Skeletal muscle satellite cell (primary cell): Measurements from ENCODE around the gene CDH5.

Experiments
- H3K27me3 ChIP-seq: 2 replicates; pipeline ENCODE4 v1.7.0; 2013; ENCODE audit warnings: low read length; ENCODE audit not compliant: control insufficient read depth, insufficient read depth
- H3K36me3 ChIP-seq: 2 replicates; pipeline ENCODE4 v1.7.0; 2013; ENCODE audit warnings: mild to moderate bottlenecking, control low read depth, low read length; ENCODE audit not compliant: insufficient read depth
- H3K4me1 ChIP-seq: 2 replicates; pipeline ENCODE4 v1.7.0; 2013; ENCODE audit warnings: low read length; ENCODE audit not compliant: control insufficient read depth, insufficient read depth
- H3K4me2 ChIP-seq: 2 replicates; pipeline ENCODE4 v1.7.0; 2013; ENCODE audit warnings: mild to moderate bottlenecking, low read length
- H3K4me3 ChIP-seq: 2 replicates; pipeline ENCODE4 v1.7.0; 2013; ENCODE audit warnings: low read length
- H3K9ac ChIP-seq: 2 replicates; pipeline ENCODE4 v1.7.0; 2013; ENCODE audit warnings: mild to moderate bottlenecking, low read depth, low read length, moderate library complexity
- H3K9me3 ChIP-seq: replicated peaks from 2 replicates; pipeline ENCODE4 v1.7.0; 2013; ENCODE audit warnings: mild to moderate bottlenecking, control low read depth, low read length

The CDH5 gene

DNA sequence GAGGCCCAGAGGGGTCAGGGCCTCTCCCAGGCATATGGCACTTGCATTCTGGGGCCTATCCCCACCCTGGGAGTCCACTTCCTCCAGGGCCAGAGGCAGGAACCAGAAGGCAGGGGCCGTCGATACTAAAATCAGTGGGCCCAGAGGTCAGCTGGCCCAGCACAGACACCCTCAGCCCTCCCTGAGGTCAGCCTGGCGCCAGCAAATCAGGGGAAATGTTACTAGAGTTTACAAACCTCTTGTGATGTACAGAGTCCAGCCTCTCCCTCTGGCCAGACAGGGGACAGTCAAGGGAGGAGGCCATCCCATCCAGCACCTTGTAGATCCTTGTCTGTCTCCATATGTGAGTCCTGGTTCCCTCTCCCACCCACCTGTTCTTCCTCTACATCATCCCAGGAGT lies 10.8 kb downstream of the CDH5 start:
- H3K4me3 ChIP-seq, result no peak overlapping the region
- peaks cover 1% of the 10 kb centered on the region for H3K4me1 ChIP-seq
- H3K9ac ChIP-seq, result no peak overlapping the region

DNA sequence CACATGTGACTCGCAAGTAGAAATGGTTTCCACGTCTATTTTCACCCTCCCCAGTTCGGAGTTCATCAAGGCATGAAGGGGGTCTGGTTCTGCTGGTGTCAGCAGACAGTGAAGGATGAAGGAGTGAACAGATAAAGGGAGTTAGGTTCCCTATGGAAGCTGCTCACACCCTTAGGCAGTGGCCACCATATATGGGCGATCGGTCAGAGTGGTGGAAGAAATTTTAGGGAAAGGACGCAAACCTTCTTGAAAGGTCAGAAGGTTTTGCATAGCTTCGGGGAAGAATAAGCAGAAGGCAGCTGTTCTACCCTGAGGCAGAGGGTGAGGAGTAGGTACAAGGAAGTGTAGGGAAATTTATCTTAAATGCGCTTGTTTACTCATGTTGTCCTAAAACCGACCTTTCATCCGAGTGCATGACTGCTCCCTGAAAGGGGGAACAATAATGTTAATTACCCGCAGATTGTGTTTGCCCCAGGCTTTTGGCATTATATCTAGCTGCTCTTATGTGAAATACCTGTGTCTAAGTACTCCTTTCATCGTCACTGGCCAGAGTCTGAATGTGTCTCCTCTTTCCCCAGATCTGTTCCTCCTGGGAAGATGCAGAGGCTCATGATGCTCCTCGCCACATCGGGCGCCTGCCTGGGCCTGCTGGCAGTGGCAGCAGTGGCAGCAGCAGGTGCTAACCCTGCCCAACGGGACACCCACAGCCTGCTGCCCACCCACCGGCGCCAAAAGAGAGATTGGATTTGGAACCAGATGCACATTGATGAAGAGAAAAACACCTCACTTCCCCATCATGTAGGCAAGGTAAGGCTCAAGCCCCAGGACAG lies 12.5 kb downstream of the CDH5 start:
- H3K27me3 ChIP-seq, result peaks cover 10% of the 10 kb centered on the region
- no peaks in the 10 kb centered on the region for H3K36me3 ChIP-seq
- no peak overlapping the region for H3K4me2 ChIP-seq
- no peaks in the 10 kb centered on the region for H3K9me3 ChIP-seq
- H3K4me1 ChIP-seq, result peaks cover 3% of the 10 kb centered on the region
- no peak overlapping the region for H3K9ac ChIP-seq
- no peak overlapping the region for H3K4me3 ChIP-seq

More for the DNA sequence above, 10.8 kb downstream of the CDH5 start:
- Histone ChIP-seq H3K9me3 (no peaks in the 10 kb centered on the region), H3K4me2 (no peak overlapping the region), H3K27me3 (peaks cover 18% of the 10 kb centered on the region), H3K36me3 (no peaks in the 10 kb centered on the region)

DNA sequence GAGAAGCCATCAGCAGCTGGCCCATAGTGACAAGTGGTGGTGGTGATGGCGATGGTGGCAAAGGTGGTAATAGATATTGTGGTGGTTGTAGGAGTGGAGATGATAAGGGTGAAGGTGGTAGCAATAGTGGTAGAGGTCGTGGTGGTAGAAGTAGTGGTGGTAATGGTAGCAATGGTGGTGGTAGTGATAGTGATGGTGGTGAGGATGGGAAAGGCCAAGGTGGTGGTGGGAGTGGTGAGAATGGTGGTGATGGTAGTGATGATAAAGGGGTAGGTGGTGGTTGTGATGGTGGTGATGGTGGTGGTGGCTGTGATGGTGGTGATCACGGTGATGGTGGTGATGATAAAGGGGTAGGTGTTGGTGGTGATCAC lies 13.1 kb downstream of the CDH5 start:
- Histone ChIP-seq H3K27me3 (peaks cover 6% of the 10 kb centered on the region), H3K36me3 (no peaks in the 10 kb centered on the region), H3K4me3 (no peak overlapping the region), H3K4me1 (peaks cover 3% of the 10 kb centered on the region), H3K4me2 (no peak overlapping the region), H3K9ac (no peak overlapping the region), H3K9me3 (no peaks in the 10 kb centered on the region)

DNA sequence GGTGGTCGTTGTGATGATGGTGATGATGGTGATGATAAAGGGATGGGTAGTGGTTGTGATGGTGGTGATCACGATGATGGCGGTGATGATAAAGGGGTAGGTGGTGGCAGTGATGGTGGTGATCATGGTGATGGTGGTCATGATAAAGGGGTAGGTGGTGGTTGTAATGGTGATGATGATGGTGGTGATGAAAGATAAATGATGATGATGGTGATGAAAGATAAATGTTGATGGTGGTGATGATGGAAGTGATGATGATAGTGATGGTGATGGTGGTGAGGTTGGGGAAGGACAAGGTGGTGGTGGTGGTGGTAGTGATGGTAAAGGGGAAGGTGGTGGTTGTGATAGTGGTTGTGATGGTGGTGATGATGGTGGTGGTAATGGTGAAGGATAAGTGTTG lies 13.9 kb downstream of the CDH5 start:
- Histone ChIP-seq H3K36me3 (no peaks in the 10 kb centered on the region), H3K4me2 (no peak overlapping the region), H3K9ac (no peak overlapping the region), H3K9me3 (no peaks in the 10 kb centered on the region), H3K27me3 (peaks cover 6% of the 10 kb centered on the region), H3K4me1 (peaks cover 3% of the 10 kb centered on the region), H3K4me3 (no peak overlapping the region)

DNA sequence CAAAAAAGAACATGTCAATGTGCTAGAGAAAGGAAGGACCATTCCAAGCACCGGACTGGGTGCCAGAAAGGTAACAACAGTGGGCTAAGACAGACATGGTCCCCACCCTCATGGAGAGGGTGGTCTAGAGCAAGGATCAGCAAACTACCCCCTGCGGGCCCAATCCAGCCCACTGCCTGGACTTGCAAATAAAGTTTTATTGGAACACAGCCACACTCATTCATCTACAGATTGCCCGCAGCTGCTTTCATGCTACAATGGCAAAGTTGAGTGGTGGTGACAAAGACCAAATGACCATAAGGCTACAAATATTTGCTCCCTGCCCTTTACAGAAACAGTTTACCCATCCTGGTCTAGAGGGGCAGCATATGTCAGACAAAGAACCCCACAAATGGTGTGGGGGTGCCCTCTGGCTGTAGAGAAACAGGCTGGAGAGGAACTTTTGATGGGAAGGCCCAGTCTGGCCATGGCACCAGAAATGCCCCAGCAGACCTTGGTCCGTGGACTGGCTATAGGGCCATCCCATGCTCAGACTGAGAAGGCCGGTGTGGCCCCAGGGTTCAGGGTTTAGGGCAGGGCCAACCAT lies 15.2 kb downstream of the CDH5 start:
- peaks cover 12% of the 10 kb centered on the region for H3K27me3 ChIP-seq
- no peak overlapping the region for H3K9ac ChIP-seq
- no peaks in the 10 kb centered on the region for H3K9me3 ChIP-seq
- no peak overlapping the region for H3K4me3 ChIP-seq
- H3K4me2 ChIP-seq, result no peak overlapping the region
- no peaks in the 10 kb centered on the region for H3K36me3 ChIP-seq
- peaks cover 3% of the 10 kb centered on the region for H3K4me1 ChIP-seq

DNA sequence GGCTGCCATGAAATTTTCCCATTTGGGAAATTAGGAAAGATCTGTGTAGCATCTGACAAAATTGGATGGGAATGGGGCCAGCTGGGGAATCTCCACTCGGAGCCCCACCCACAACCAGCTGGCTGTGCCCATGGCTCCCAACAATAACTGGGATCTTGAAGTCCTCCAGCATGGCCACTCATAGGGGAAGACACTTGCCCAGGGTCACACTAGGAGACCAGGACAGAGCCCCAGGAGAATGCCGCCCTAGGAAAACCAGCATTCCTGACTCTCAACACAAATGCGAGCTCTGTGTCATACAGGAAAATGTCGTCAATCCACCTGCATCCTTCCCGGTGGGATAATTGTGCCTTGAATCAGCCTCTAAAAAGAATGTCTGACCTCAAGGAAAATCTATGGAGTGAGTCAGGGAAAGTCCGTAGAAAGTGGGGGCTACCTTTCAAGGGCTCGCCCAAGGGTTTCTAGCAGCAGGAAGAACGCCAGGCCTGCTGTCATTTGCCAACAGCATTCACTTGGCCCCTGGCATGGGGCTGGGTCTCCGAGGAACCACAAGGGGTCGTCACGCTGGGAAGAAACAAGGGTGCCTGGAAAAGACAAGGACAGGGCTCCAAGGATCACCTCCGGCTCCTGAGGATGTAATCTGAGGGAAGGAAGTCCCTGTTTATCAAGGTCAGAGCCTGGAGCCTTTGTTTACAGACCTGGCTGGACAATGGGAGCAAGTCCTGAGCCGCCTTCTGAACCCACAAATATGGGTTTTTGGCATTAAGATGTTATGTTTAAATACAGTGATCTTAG lies 15.9 kb downstream of the CDH5 start:
- H3K9ac ChIP-seq, result no peak overlapping the region

DNA sequence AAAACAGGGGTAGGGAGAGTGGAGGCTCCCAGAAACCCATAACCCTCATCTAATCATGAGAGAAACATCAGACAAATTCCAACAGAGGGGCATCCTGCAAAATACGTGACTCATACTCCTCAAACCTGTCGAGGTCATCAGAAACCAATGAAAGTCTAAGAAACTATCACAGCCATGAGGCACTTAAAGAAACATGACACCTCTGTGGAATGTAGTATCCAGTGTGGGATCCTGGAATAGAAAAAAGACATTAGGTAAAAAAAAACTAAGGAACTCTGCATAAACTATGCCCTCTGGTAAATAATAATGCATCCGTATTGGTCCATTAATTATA lies 16.4 kb downstream of the CDH5 start:
- H3K36me3 ChIP-seq, result no peaks in the 10 kb centered on the region
- H3K9me3 ChIP-seq, result no peaks in the 10 kb centered on the region
- no peak overlapping the region for H3K4me2 ChIP-seq
- H3K9ac ChIP-seq, result no peak overlapping the region
- peaks cover 3% of the 10 kb centered on the region for H3K4me1 ChIP-seq
- H3K27me3 ChIP-seq, result peaks cover 23% of the 10 kb centered on the region
- H3K4me3 ChIP-seq, result no peak overlapping the region

More for the DNA sequence above, 15.9 kb downstream of the CDH5 start:
- Histone ChIP-seq H3K4me1 (peaks cover 3% of the 10 kb centered on the region), H3K4me3 (no peak overlapping the region), H3K36me3 (no peaks in the 10 kb centered on the region), H3K9me3 (no peaks in the 10 kb centered on the region), H3K27me3 (peaks cover 19% of the 10 kb centered on the region), H3K4me2 (no peak overlapping the region)

DNA sequence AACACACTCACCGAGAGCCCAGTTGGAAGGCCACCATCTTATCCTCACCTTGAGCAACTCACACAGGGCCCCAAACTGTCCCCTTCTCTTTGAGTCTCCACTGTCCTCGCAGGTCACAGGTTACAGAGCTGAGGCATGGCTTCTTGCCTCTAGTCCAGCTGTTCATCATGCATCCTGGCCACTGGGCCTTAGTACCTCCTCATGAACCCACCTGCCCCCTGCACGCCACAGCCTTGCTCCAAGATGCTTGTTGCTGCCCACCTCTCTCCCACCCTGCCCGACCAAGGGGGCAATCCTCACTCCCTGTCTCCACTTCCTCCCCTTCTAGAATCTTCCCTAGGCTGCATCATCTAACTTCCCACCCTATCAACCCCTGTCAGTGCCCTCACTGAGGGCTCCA lies 17.1 kb downstream of the CDH5 start:
- H3K4me1 ChIP-seq, result peaks cover 3% of the 10 kb centered on the region
- H3K9ac ChIP-seq, result no peak overlapping the region
- no peaks in the 10 kb centered on the region for H3K36me3 ChIP-seq
- no peak overlapping the region for H3K4me3 ChIP-seq
- H3K27me3 ChIP-seq, result peaks cover 24% of the 10 kb centered on the region
- H3K4me2 ChIP-seq, result no peak overlapping the region
- no peaks in the 10 kb centered on the region for H3K9me3 ChIP-seq

DNA sequence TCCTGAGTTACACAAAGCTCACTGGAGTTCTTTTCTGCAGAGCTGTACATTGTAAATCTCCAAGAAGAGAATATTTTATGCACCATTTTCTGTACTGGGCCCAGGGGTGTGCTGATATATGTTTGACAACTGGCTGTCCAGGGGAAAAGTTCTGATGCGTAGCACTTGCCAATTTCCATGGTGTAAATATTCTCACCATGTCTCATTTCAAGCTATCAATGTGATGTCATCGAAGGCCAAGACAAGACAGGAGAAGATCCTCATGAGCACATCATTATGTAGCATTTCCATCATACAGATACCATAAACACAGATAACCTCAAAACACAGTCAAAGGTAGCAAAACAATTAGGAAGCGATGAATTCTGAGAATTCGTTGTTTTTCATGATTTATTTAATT lies 18.9 kb downstream of the CDH5 start:
- Histone ChIP-seq H3K4me1 (peaks cover 3% of the 10 kb centered on the region), H3K27me3 (peaks cover 33% of the 10 kb centered on the region), H3K9me3 (no peaks in the 10 kb centered on the region), H3K4me2 (no peak overlapping the region), H3K36me3 (no peaks in the 10 kb centered on the region), H3K9ac (no peak overlapping the region), H3K4me3 (no peak overlapping the region)

DNA sequence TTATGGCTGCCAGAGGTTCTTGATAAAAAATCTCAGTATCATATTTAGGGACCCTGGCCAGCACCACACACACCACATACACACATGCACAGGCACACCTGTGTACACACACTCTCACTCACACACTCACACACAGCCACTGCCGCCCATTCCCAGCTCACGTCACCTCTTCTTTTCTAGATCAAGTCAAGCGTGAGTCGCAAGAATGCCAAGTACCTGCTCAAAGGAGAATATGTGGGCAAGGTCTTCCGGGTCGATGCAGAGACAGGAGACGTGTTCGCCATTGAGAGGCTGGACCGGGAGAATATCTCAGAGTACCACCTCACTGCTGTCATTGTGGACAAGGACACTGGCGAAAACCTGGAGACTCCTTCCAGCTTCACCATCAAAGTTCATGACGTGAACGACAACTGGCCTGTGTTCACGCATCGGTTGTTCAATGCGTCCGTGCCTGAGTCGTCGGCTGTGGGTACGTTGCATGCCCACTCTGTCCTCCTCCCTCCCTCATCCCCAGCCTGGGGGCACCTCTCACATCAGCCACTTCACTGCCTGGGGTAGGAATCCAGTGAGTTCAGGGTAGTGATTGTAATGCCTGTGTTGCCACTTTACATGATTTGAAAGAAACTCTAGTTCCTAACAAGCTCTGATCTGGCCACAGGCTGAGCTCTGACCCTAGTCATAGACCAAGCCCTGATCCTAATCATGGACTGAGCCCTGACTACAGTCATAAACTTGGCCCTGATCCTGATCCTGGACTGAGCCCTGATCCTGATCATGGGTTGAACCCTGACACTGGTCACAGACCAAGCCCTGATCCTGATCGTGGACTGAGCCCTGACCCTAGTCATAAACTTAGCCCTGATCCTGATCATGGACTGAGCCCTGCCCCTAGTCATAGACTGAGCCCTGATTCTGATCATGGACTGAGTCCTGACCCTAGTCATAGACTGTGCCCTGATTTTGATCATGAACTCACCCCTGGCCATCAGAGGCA lies 20.4 kb downstream of the CDH5 start:
- H3K4me3 ChIP-seq, result no peak overlapping the region
- H3K9ac ChIP-seq, result no peak overlapping the region

More for the DNA sequence above, 20.4 kb downstream of the CDH5 start:
- peaks cover 38% of the 10 kb centered on the region for H3K27me3 ChIP-seq
- H3K4me1 ChIP-seq, result peaks cover 3% of the 10 kb centered on the region
- H3K9me3 ChIP-seq, result no peaks in the 10 kb centered on the region
- no peak overlapping the region for H3K4me2 ChIP-seq
- H3K36me3 ChIP-seq, result no peaks in the 10 kb centered on the region
